ENCODE results near the gene NVL.

Gene NVL

GRCh38 chr1:224274970-224275626, 54.9 kb downstream of the NVL start:
- no peaks in the 10 kb centered on the region for H3K9me3 ChIP-seq (ENCODE audit: insufficient read depth, low read depth, low read length)
- H3K9ac ChIP-seq (ENCODE audit: low read depth, low read length, poor library complexity, severe bottlenecking): no peak overlapping the region
- H3F3A ChIP-seq (ENCODE audit: low read depth): no peaks in the 10 kb centered on the region
- H3K79me2 ChIP-seq (ENCODE audit: insufficient read depth, low read length): no peaks in the 10 kb centered on the region
- no peaks in the 10 kb centered on the region for H4K20me1 ChIP-seq (ENCODE audit: insufficient read depth, low read length, poor library complexity, severe bottlenecking)
- H2AFZ ChIP-seq (ENCODE audit: low read length): no peak overlapping the region
- H3K36me3 ChIP-seq (ENCODE audit: insufficient read depth, low read length): peaks cover 27% of the 10 kb centered on the region; the same call in 1 of the 2 replicates
- no peaks in the 10 kb centered on the region for H3K4me1 ChIP-seq (ENCODE audit: insufficient read depth, low read length, poor library complexity, severe bottlenecking)
- H3K4me3 ChIP-seq (ENCODE audit: low read length, poor library complexity, severe bottlenecking): no peak overlapping the region
- no peak for TF ChIP-seq CTCF (conservative IDR thresholded peaks at IDR 0.05; ENCODE audit: low read length)
- no peak for TF ChIP-seq EZH2phosphoT487 (IDR thresholded peaks at IDR 0.05; ENCODE audit: borderline replicate concordance)
- H3K9me2 ChIP-seq (replicated peaks; ENCODE audit: low read depth, low read length): no peaks in the 10 kb centered on the region
- no peaks in the 10 kb centered on the region for H3K27me3 ChIP-seq (ENCODE audit: insufficient read depth, low read length, poor library complexity, severe bottlenecking)
- no peak overlapping the region for H3K4me2 ChIP-seq (ENCODE audit: low read depth, low read length, poor library complexity, severe bottlenecking)

- no peaks in the 10 kb centered on the region for H3F3A ChIP-seq (ENCODE audit: low read depth)
- H3K36me3 ChIP-seq (ENCODE audit: insufficient read depth, low read length): peaks cover 29% of the 10 kb centered on the region; the same call in 1 of the 2 replicates
Observed at GRCh38 chr1:224273641-224274040, 56.3 kb downstream of the NVL start.

GRCh38 chr1:224271106-224271505, 58.9 kb downstream of the NVL start:
- Histone ChIP-seq H3K27me3 (ENCODE audit: insufficient read depth, low read length, poor library complexity, severe bottlenecking) (no peaks in the 10 kb centered on the region), H3K36me3 (ENCODE audit: insufficient read depth, low read length) (peaks cover 25% of the 10 kb centered on the region; the same call in 1 of the 2 replicates), H3K79me2 (ENCODE audit: insufficient read depth, low read length) (no peaks in the 10 kb centered on the region), H3K9ac (ENCODE audit: low read depth, low read length, poor library complexity, severe bottlenecking) (no peak overlapping the region), H3K4me2 (ENCODE audit: low read depth, low read length, poor library complexity, severe bottlenecking) (no peak overlapping the region), H4K20me1 (ENCODE audit: insufficient read depth, low read length, poor library complexity, severe bottlenecking) (no peaks in the 10 kb centered on the region), H3K4me1 (ENCODE audit: insufficient read depth, low read length, poor library complexity, severe bottlenecking) (no peaks in the 10 kb centered on the region), H2AFZ (ENCODE audit: low read length) (no peak overlapping the region), H3F3A (ENCODE audit: low read depth) (no peaks in the 10 kb centered on the region), H3K9me3 (ENCODE audit: insufficient read depth, low read depth, low read length) (no peaks in the 10 kb centered on the region), H3K4me3 (ENCODE audit: low read length, poor library complexity, severe bottlenecking) (no peak overlapping the region), H3K9me2 (replicated peaks; ENCODE audit: low read depth, low read length) (no peaks in the 10 kb centered on the region)
- TF ChIP-seq EZH2phosphoT487 (IDR thresholded peaks at IDR 0.05; ENCODE audit: borderline replicate concordance) (no peak), CTCF (conservative IDR thresholded peaks at IDR 0.05; ENCODE audit: low read length) (no peak)

More at GRCh38 chr1:224273641-224274040, 56.3 kb downstream of the NVL start:
- H3K4me2 ChIP-seq (ENCODE audit: low read depth, low read length, poor library complexity, severe bottlenecking): no peak overlapping the region
- no peaks in the 10 kb centered on the region for H3K9me2 ChIP-seq (replicated peaks; ENCODE audit: low read depth, low read length)
- no peak overlapping the region for H3K9ac ChIP-seq (ENCODE audit: low read depth, low read length, poor library complexity, severe bottlenecking)
- TF ChIP-seq EZH2phosphoT487 (IDR thresholded peaks at IDR 0.05; ENCODE audit: borderline replicate concordance) (no peak), CTCF (conservative IDR thresholded peaks at IDR 0.05; ENCODE audit: low read length) (no peak)
- no peaks in the 10 kb centered on the region for H3K9me3 ChIP-seq (ENCODE audit: insufficient read depth, low read depth, low read length)
- no peak overlapping the region for H3K4me3 ChIP-seq (ENCODE audit: low read length, poor library complexity, severe bottlenecking)
- no peaks in the 10 kb centered on the region for H4K20me1 ChIP-seq (ENCODE audit: insufficient read depth, low read length, poor library complexity, severe bottlenecking)
- no peaks in the 10 kb centered on the region for H3K4me1 ChIP-seq (ENCODE audit: insufficient read depth, low read length, poor library complexity, severe bottlenecking)
- no peaks in the 10 kb centered on the region for H3K79me2 ChIP-seq (ENCODE audit: insufficient read depth, low read length)
- no peaks in the 10 kb centered on the region for H3K27me3 ChIP-seq (ENCODE audit: insufficient read depth, low read length, poor library complexity, severe bottlenecking)
- H2AFZ ChIP-seq (ENCODE audit: low read length): no peak overlapping the region

Data from Loucy (cell line).